GM06990 (cell line): ENCODE measurements around the gene CPA5.

Source experiments
- DNase-seq: peaks from one replicate; pipeline ENCODE4 v3.0.0-alpha.2; 2011; ENCODE audit not compliant: insufficient read length; ENCODE audit errors: extremely low read depth
- H3K27me3 ChIP-seq: replicated peaks from 2 replicates; pipeline ENCODE4 v1.6.0; 2011; ENCODE audit warnings: low read length; ENCODE audit not compliant: control insufficient read depth, insufficient read depth
- H3K36me3 ChIP-seq: 2 replicates; pipeline ENCODE4 v1.5.1; 2011; ENCODE audit warnings: low read length; ENCODE audit not compliant: control insufficient read depth, insufficient read depth
- H3K4me3 ChIP-seq: replicated peaks from 2 replicates; pipeline ENCODE4 v1.5.1; 2011; ENCODE audit warnings: low read depth, mild to moderate bottlenecking, control low read depth, low read length
- CTCF ChIP-seq: IDR thresholded peaks from 2 replicates; pipeline ENCODE4 v1.5.1; 2011; ENCODE audit warnings: low read length, control low read depth, mild to moderate bottlenecking, inconsistent platforms; ENCODE audit not compliant: insufficient read depth, poor library complexity, severe bottlenecking

The CPA5 gene

DNA sequence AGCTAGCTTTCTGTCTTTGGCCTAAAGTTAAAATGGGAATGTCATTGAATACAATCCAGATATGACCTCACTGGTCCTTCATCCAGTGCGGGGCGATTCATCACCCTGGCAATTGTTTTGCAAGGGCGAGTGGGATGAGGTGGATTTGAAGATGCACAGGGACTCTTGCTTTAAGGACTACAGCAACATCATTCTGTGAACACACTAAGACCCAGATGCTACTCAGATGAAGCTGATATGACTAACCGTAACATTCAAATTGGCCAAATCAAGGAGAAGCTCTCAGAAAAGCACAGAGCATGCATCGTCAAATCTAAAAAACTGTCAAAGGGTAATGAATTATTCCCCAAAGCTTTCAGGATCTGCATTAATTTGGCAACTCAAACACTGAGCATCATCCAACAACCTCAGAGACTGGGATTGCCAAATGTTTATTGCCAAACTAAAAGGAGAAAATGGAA, 48.5 kb downstream of the CPA5 start:
- H3K36me3 ChIP-seq = no peaks in the 10 kb centered on the region
- no peak for DNase-seq
- TF ChIP-seq CTCF = no peak
- no peaks in the 10 kb centered on the region for H3K27me3 ChIP-seq
- H3K4me3 ChIP-seq = no peak overlapping the region

GRCh38 chr7:130393841-130394411, 49.3 kb downstream of the CPA5 start:
- TF ChIP-seq CTCF = no peak
- Histone ChIP-seq H3K36me3 (no peaks in the 10 kb centered on the region), H3K27me3 (no peaks in the 10 kb centered on the region), H3K4me3 (no peak overlapping the region)
- no peak for DNase-seq

- no peak overlapping the region for H3K4me3 ChIP-seq
- H3K27me3 ChIP-seq = no peaks in the 10 kb centered on the region
- no peak for DNase-seq
- TF ChIP-seq CTCF = no peak
- H3K36me3 ChIP-seq = no peaks in the 10 kb centered on the region
These were observed 50.0 kb downstream of the CPA5 start for GRCh38 chr7:130394421-130395195.

DNA sequence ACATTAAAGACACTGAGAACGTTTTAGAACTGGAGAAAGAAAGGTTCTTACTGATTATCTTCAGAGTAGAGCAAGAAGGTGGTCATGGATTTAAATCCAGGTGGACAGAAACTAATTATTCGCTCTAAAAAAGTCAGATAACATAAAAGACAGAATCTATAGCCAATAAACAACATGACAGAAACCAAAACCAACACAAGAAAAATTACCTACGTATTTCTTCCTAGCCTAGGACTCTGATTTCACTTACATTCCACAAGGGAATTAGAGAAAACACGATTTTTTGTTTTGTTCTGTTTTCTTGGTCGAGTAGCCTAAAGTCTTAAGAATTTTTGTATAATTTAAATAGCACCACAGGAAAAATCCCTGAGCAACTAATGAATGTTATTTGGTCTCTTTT, 50.8 kb downstream of the CPA5 start:
- TF ChIP-seq CTCF = no peak
- peaks cover 1% of the 10 kb centered on the region; the same call in 1 of the 2 replicates for H3K36me3 ChIP-seq
- no peak for DNase-seq
- H3K4me3 ChIP-seq = no peak overlapping the region
- no peaks in the 10 kb centered on the region for H3K27me3 ChIP-seq

DNA sequence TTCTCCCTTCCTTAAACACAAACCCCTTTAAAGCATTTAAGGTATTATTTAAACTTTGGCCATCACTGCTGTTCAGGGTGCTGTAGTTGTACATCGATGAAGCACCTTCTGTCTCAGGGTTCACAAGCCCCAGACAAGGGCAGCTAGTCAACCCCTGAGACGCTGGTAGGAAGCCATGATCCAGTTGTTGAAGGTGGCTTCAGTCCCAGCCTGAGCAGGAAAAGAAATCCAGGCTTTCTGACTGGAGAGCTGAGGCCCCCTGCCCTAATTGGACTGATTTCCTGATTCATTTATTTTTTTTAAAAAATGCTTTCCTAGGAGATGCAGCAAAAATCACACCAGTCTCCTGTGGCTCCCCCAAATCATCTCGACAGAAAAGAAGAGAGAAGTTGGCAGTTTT, 51.5 kb downstream of the CPA5 start:
- H3K4me3 ChIP-seq = no peak overlapping the region
- no peak for DNase-seq

More for the DNA sequence above, 51.5 kb downstream of the CPA5 start:
- Histone ChIP-seq H3K36me3 (peaks cover 2% of the 10 kb centered on the region; the same call in 1 of the 2 replicates), H3K27me3 (no peaks in the 10 kb centered on the region)
- no peak for TF ChIP-seq CTCF
